Stimulated activated CD4-positive, alpha-beta T cell treated with anti-CD3 and anti-CD28 coated beads, Interleukin-15, amount 100 ng/mL, for 24 hours (primary cell): ENCODE measurements around the gene NAALAD2.
"Not testable (repeated sequence)": the region's sequence is repeated elsewhere in the genome, so short reads cannot be mapped to it uniquely, and the experiment has no call there.

Experiments used
- DNase-seq: peaks from one replicate; pipeline ENCODE4 v3.0.0-alpha.2; 2020

NAALAD2 gene

GRCh38 chr11:90192869-90193582 lies 58.6 kb downstream of the NAALAD2 start:
- DNase-seq = no peak

DNA sequence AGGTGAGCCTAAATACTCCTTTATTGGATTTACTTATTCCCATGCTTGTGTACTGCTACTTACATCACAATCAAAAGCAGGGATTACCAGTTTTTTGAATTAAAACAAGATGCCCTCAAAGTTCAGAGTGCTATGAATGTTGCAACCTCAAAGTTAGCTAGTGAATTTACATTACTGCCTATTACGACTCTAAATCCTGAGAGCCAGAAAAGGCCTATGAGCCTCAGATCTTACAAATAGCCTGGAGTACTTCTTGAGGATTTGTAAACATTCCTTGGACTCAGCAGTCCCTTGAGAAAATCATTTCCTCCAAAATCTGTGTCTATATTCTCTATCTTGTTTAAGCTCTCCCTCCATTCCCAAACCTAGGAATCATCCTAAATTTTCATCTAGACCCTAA lies 62.9 kb downstream of the NAALAD2 start:
- no peak for DNase-seq

DNA sequence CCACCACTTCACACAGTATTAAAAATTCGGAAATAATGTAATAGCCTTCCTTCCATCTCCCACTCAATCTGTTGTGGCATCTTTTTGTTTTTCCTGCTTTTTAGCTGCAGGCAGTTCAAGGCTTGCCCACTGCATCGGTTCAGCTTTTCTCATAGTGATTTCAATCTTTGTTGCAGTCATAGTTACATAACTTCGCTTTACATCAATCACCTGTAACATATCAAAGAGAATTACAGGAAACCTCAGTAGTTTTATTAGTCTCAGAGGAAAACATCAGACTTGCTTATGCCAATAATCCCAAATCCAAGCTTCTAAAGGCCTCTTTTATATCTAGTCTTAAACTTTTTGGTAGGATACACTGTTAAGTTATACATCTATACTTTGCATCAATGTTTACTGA lies 67.9 kb downstream of the NAALAD2 start:
- DNase-seq = no peak

DNA sequence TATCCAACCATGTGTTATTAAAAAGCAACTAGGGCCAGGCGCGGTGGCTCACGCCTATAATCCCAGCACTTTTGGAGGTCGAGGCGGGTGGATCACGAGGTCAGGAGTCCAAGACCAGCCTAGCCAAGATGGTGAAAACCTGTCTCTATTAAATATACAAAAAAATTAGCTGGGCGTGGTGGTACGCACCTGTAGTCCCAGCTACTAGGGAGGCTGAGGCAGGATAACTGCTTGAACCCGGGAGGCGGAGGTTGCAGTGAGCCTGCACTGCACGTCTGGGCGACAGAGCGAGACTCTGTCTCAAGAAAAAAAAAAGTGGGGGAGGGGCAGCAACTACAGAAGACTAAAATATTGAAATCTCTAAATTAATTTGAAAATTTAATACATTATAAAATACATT lies 69.9 kb downstream of the NAALAD2 start:
- no peak for DNase-seq

- no peak for DNase-seq
Measured at GRCh38 chr11:90204832-90205646, 70.6 kb downstream of the NAALAD2 start.

- not testable (repeated sequence) for DNase-seq
Measured at GRCh38 chr11:90207992-90208391, 73.5 kb downstream of the NAALAD2 start.

- no peak for DNase-seq
Measured at GRCh38 chr11:90208857-90209256, 74.4 kb downstream of the NAALAD2 start.

- DNase-seq = no peak
Measured at GRCh38 chr11:90213322-90213721, 78.9 kb downstream of the NAALAD2 start.

DNA sequence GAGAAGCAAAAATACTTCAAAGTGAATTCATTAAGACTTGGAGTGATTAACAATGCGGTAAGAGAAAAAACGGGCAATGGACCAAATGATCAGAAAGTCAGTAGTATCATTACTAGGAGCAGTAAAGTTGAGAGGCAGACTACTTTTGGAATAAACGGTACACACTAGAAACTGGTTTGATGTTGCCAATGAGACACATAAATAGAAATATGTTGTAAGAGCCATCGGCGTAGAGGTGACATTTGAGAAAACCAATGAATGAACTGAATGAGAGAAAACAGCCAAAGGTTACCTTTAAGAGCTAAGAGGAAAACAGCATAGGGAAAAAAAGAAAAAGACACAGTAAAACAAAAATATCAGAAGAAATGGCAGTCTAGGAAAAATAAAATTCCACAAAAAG lies 82.1 kb downstream of the NAALAD2 start:
- DNase-seq = no peak

- peak; percentile 10 for DNase-seq
Measured at GRCh38 chr11:90218606-90219005, 84.1 kb downstream of the NAALAD2 start.

- DNase-seq = no peak
Measured at GRCh38 chr11:90219438-90219837, 85.0 kb downstream of the NAALAD2 start.

GRCh38 chr11:90220391-90220790 lies 85.9 kb downstream of the NAALAD2 start:
- no peak for DNase-seq

DNA sequence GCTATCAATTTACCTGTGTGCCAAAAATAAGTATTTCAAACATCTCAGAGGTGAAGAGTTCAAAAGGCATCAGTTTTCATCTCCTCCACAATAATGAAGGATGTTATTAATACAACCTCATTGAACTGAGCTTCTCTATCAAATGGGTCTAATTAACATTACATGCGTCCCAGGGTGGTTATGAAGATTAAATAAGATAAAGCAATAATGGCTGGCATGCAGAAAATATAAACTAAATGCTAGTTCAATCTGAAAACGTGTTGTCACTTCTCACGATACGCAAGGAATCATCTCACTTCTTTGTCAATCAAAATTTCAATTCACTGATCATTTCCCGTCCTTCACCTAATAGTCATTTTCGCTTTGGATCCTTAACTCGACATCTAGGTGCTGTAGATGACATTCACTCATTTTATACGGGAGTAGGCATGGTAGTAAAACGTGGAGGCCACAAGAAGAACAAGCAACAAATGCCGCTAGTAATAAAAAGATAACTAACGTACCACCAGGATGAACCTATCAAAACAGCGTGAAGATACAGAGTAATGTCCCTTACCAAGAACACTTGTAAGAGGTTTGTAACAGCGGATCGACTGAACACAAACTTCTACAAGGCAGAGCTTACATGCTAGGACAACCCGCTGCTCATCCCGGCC lies 87.5 kb downstream of the NAALAD2 start:
- DNase-seq = no peak

GRCh38 chr11:90222459-90223247 lies 88.2 kb downstream of the NAALAD2 start, which contains the start of gene CHORDC1:
CHORDC1 (minus strand) TSS chr11:90223049; CDS start chr11:90222954, 95 bp downstream.
- DNase-seq = peak; percentile 96

DNA sequence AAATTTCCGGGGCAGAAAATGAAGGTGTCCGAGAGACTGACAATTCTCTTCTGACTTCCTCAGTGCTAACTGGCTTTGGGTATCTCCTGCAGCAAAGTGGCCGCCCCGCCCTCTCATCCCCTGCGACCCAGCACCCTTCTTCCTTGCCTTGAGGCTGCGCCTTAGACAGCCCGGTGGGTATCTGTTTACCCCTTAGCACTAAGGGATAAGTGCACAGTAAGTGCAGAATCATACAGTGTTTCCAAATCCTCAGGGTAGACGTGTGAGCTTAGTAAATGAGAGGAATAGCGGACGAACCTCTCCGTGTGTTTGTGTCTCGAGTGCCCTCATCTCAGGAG lies 88.8 kb downstream of the NAALAD2 start:
- no peak for DNase-seq

DNA sequence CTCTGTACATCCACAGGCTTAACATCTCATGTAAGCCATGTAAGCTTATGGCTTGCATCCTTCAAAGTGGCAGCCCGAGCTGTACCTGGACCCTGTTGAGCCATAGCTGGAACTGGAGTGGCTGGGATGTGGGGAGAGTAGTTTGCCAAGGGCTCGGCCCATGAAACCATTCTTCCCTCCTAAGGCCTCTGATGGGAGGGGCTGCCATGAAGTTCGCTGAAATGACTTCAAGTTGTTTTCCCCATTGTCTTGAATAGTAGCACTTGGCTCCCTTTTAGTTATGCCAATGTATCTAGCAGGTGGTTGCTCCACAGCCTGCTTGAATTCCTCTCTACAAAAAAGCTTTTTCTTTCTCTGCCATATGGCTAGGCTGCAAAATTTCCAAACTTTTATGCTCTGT lies 93.6 kb downstream of the NAALAD2 start:
- DNase-seq = no peak

GRCh38 chr11:90229791-90230190 lies 95.3 kb downstream of the NAALAD2 start:
- DNase-seq = no peak

DNA sequence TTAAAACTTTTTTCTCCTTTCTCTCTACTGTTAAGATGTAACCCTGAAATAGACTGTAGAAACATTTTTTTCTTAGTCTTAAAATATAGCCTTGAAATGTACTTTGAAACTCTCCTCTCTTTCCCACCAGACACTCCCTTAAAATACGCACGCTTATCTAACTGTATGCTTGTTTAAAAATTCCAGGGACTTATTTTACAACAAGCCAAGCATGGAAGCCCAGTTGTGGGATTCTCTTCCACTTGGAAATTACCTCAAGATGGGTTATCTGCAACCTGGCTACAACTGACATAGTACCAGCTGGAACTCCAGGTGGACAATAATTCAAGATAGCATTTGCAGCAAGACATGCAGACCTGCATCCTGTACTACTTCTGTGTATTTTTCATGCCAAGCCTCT lies 100.5 kb downstream of the NAALAD2 start:
- no peak for DNase-seq

DNA sequence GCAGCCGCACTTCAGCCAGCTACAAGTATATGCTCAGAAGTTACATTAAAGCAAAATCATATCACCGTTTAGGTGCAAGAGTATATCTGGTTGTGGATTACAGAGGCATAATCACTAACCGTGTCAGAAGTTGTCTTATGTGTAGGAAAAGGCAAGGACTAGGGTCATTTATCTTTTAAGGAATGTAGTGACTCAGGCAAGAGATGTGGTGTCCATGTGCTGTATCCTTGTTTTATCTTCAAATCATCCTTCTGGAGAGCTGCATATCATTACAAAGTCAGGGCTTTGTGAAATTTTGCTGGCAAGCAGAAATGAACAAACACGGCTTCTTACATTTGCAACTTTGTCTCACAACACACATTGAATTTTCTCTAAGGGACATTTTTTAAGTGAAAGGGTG lies 101.1 kb downstream of the NAALAD2 start:
- no peak for DNase-seq

DNA sequence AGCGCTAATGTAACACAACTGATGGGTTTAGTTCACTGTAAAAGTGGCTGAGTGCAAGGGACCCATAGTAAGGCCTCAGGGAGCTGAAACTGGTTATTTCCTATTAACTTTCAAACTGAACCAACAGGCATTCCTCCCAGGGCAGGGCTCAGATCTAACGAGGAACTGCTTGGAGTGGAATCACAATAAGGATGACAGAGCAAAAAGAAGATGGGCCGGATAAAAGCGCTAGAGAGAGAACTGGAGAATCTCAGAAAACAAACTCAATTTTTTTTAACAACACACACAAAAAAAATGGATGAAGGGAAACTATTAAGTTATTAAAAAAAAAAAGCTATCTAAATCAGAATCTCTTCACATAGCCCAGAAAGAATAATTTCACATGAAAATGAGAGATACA lies 102.5 kb downstream of the NAALAD2 start:
- DNase-seq = no peak

- DNase-seq = peak; percentile 61
Measured at GRCh38 chr11:90239967-90240636, 105.6 kb downstream of the NAALAD2 start.

- no peak for DNase-seq
Measured at GRCh38 chr11:90241414-90241813, 107.0 kb downstream of the NAALAD2 start.
